GM19023 (cell line): ENCODE results near the gene AEBP1.

Experiments used
- ATAC-seq: cut with Tn5 transposase; IDR thresholded peaks from one replicate; pipeline ENCODE4 v1.9.1; 2021; ENCODE audit warnings: mild to moderate bottlenecking, moderate library complexity; ENCODE audit not compliant: unreplicated experiment

Gene AEBP1

GRCh38 chr7:44152971-44153947 is 49.1 kb downstream of the AEBP1 start:
- no peak for ATAC-seq

- ATAC-seq: no peak
Observed at GRCh38 chr7:44153948-44154335, 49.8 kb downstream of the AEBP1 start.

- ATAC-seq: no peak
Observed at GRCh38 chr7:44154703-44155102, 50.6 kb downstream of the AEBP1 start.

GRCh38 chr7:44155191-44156185 is 51.3 kb downstream of the AEBP1 start:
- ATAC-seq: no peak

GRCh38 chr7:44156453-44157010 is 52.4 kb downstream of the AEBP1 start:
- no peak for ATAC-seq

GRCh38 chr7:44157116-44158080 is 53.3 kb downstream of the AEBP1 start:
- no peak for ATAC-seq

- ATAC-seq: no peak
Observed at GRCh38 chr7:44158096-44158872, 54.1 kb downstream of the AEBP1 start.

- no peak for ATAC-seq
Observed at GRCh38 chr7:44158873-44159631, 54.9 kb downstream of the AEBP1 start.

GRCh38 chr7:44159824-44160630 is 55.9 kb downstream of the AEBP1 start:
- no peak for ATAC-seq

- ATAC-seq: no peak
Observed at GRCh38 chr7:44161371-44161770, 57.2 kb downstream of the AEBP1 start.

GRCh38 chr7:44162179-44162578 is 58.0 kb downstream of the AEBP1 start:
- ATAC-seq: no peak

GRCh38 chr7:44162785-44163395 is 58.7 kb downstream of the AEBP1 start:
- no peak for ATAC-seq

- no peak for ATAC-seq
Observed at GRCh38 chr7:44163591-44163990, 59.4 kb downstream of the AEBP1 start.
